HG02798 (cell line): ENCODE results near the gene CNTN5.

ENCODE experiments used
- ATAC-seq: cut with Tn5 transposase; IDR thresholded peaks from one replicate; pipeline ENCODE4 v1.9.1; 2021; ENCODE audit warnings: mild to moderate bottlenecking; ENCODE audit not compliant: unreplicated experiment, poor library complexity

The CNTN5 gene

DNA sequence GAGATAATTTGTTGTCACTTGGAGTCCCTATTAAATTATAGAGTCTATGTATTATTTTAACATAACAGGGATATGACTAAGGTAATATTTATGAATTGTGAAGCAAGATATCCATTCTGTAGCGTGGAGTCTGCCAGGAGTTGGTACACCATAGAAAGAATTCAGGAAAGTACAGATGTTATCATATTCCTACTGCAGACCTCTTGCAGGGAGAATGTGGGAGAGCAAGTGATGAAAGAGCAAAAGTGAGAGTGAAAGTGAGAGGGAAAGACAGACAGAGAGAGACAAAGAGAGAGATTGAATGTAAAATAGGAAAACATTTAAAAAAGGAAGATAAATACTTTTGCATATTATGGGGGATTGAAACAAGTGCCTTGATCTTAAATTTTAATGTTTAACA is 468.8 kb downstream of the CNTN5 start:
- ATAC-seq: no peak

GRCh38 chr11:99494065-99494464 is 473.3 kb downstream of the CNTN5 start:
- ATAC-seq: no peak

DNA sequence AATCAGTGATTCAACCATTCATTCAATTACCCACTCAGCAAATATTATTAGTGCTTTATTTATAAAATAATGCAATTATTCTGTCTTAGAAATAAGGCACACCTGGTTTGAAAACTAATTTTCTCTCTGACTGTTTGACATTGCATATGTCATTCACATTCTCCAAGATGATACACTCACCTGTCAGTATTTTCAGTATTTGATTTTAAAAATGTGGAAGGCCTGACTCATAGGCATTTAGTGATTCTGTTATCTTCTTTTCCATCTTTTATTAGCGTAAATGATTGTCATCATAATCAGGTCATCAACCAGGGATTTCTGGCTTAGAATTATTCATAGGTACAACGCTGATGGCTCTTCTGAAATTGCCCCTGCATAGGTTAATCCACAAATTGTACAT is 480.9 kb downstream of the CNTN5 start:
- no peak for ATAC-seq

DNA sequence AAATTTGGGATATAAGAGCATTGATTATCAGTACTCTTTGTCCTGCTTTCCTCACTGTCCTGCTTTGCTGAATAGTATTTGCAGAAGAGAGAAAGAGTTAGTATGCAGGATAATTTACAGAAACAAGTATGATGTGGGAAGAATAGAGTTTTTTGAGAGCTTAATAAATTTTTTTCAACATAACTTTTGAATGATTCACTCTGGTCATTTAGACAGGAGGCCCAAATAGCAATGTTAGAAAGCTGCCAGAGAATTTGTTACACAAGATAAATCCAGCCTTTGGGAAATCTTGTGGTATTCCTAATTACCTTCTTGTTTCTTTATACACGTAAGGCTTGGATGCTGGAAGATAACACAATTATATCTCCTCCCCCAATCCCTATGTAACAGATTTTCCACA is 484.6 kb downstream of the CNTN5 start:
- no peak for ATAC-seq

DNA sequence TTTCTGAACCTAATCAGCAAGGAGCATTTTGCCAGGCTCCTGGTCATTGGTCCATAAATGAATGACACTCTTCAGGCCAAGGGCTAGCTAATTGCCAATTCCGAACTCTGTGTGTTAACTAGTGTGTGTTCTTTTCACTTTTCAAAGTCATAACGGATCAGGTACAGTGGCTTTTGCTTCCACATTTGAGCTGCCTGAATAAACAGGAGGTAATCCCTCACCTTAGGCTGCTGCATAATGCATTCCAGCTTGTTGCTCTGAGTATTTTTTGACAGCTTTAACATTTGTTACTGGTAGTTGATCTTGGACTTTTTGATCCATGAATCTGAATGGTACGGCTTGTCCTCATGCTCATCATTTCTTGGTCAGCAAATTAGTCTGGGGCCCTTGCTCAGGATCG is 485.1 kb downstream of the CNTN5 start:
- ATAC-seq: no peak

DNA sequence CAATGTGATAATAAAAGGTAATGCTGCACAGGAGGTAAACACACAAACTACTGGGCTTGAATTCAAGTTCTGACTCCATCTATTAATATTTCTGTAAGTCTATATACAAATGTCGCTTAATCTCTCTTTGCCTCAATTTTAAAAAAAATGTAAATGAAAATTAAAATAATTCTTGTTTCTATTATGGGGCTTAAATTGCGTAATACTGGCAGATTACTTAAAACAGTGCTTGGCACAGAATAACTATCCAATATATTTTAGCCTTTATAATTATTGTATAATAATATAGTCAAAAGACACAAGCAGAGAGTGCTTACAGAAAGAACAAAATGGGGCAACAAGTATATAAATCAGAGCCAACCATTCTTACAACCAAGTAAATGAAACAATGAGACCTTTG is 489.1 kb downstream of the CNTN5 start:
- no peak for ATAC-seq

DNA sequence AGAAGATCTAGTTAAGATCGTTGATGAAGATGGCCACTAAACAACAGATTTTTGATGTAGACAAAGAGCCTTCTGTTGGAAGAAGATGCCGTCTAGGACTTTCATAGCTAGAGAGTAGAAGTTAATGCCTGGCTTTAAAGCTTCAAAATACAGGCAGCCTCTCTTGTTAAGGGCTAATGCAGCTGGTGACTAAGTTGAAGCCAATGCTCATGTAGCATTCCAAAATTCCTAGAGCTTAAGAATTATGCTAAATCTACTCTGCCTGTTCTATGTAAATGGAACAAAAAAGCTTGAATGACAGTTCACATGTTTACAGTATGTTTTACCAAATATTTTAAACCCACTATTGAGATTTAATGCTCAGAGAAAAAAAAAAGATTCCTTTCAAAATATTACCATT is 492.6 kb downstream of the CNTN5 start:
- ATAC-seq: no peak

- no peak for ATAC-seq
These were observed 498.3 kb downstream of the CNTN5 start for GRCh38 chr11:99519095-99519494.

DNA sequence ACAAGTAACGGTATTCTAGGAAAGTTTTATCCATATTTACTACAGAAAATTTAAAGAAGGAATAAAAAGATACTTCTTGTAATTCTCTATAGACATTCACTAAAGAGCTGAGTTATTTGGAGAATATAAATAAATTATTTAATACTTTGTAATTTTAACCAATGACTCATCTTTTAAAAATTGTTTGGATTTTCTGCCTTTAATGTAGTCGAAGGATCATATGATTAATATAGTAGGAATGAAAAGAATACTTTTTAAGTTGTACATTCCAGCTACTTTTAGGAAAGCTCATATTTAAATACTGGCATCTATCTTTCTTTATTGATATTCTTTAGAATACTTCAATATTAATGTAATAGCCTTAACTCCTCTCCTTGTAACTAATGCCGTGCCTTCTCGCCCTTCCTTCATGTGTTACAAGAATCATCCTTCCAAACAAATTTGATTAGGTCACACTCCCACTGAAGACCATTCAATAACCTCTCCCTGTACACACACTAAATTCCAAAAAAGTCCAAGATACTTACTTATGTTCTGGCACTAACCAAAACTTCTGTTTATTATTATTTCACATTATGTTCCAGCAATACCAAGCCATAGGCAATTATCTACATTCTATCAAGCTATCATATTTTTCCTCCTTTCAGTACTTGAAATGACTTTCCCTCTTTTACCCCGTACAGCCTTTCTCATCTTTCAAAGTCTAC is 501.9 kb downstream of the CNTN5 start:
- ATAC-seq: no peak

GRCh38 chr11:99531468-99531867 is 510.7 kb downstream of the CNTN5 start:
- ATAC-seq: no peak

DNA sequence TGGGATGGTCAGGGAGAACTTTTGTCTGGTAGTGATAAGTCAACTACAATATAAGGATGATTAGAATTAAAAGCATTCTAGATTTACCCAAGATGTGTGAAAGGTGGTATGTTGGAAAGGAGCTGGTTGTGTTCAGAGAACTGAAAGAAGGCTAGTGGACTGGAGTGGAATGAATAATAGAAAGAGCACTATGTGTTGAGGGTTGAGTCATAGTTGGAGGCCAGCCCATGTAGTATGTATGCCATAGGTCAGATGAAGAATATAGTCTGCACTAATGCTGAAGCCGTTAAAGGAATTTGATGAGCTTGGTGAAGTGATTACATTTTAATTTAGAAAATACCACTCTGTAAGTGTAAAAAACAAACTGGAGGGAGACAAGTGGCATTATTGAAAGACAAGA is 514.1 kb downstream of the CNTN5 start:
- ATAC-seq: peak; percentile 68

DNA sequence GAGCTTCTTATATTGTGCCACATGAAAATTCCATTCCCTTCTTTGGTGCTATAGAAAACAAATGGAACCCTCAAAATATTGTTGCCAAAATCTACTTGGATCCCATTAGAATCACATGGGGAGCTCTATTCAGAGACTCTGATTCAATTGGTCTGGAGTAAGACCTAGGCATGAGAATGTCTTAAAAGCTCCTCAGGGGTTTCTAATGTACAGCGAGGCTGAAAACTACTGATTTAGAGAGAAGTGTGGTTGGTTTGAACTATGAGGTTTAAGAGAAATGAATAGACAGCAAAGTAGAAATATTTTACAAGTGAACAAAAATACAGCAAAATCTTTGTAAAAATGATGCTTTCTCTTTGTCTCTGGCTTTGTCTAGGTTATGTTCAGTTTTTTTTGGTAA is 514.7 kb downstream of the CNTN5 start:
- peak; percentile 68 for ATAC-seq

GRCh38 chr11:99535819-99536218 is 515.1 kb downstream of the CNTN5 start:
- peak; percentile 65 for ATAC-seq

GRCh38 chr11:99537681-99538080 is 516.9 kb downstream of the CNTN5 start:
- ATAC-seq: no peak

DNA sequence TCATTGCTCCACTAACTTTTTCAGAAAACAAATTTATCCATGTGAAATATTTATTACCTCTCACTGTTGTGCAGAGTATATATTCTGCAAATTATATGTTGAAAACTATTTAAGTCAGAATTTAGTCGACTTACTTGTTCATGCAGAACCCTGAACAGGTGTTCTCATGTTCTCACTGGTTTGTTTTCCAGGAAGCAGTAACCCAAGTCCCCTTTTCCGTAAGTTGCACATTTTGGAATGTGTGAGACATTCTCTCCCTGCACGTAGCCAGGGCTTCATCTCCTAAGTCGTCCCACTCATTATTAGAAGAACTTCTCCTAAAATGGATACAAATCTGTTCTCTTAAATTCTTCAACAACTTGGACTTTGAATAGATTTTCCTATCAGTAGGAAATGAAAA is 524.9 kb downstream of the CNTN5 start:
- no peak for ATAC-seq

DNA sequence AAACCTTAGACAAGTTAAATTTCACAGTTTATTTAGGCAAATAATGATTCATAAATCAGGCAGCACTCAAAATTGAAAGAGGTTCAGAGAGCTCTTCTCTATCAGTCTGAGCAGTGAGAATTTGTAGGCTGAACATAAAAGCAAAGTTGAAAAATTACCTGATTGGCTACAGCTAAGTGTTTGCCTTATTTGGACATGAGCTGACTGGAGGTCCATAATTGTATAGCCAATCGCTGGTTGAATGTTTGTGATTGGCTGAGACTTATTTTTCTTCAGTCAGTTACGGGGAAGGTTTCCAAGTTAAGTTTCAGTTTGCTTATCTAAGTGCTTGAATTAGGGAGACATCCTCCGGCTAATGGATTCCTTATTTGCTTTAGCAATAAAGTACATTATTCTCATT is 527.5 kb downstream of the CNTN5 start:
- peak; percentile 32 for ATAC-seq

- no peak for ATAC-seq
These were observed 533.6 kb downstream of the CNTN5 start for GRCh38 chr11:99554232-99554903.

DNA sequence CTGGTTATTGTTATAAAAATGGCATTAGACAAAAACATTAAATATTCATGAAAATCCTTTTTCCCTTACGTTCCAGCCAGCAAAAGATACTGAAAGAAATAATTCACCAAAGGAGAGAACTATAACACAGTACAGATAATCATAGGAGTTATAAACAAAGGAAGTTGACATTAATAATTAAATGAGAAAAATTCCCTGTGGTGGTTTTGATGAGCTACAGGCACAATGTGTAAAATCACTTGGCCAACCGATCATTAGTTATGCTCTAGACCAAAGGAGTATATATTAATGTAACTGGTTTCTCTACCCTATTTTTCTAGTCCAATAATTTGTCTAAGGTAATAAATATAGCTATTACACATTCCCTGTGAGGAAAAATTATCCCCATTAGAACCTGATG is 534.7 kb downstream of the CNTN5 start:
- no peak for ATAC-seq

DNA sequence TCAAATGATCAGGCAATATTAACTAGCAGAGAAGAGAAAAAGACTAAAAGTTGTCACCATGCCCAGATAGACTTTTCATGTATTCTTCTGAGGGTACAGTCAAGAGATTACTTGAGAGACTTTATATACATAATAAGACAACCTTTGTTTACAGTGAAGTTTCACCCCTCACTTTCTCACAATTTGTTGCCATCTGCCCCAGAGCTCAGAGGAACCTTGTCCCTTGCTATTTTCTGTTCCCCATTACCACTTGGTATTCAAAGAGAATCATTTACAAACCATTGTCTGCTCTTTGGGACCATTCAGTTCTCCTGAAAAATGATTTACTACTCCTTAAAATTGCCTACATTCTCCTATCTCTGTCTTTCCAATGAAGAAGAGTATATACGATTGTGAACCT is 544.6 kb downstream of the CNTN5 start:
- ATAC-seq: peak; percentile 59

- no peak for ATAC-seq
These were observed 546.7 kb downstream of the CNTN5 start for GRCh38 chr11:99567334-99567956.

- no peak for ATAC-seq
These were observed 548.1 kb downstream of the CNTN5 start for GRCh38 chr11:99568808-99569207.

DNA sequence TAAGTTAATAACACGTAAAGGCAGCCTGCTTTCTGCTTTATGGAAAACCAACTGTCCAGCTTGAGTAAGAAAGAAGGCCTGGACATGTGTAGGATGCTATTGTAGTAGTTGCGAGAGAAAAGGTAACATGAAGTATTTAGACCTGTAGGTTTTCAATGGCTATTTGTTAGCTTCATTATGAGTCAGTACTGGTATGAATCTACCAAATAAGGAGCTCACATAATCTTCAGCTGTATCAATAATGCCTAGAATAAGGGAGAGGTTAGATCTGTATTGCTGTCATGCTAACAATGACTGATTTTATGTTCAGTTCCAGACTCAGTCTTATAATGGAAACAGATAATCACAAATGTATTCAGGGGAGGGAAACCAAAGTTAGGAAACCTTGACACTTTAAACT is 550.3 kb downstream of the CNTN5 start:
- ATAC-seq: peak; percentile 68
